Psoas muscle (tissue), 8 donors: ENCODE measurements around the gene CERS5. TPM values are rescaled to one million over a fixed set of nuclear protein-coding genes. Genes with fewer than 3 reads are reported as not detected.

Experiments used
- ATAC-seq, 4 donors: fragments of 200-7000 bp; cut with Tn5 transposase; one replicate each; pipeline ENCODE4 v1.9.1; 2020; ENCODE audit warnings: moderate library complexity in 3 of 4, mild to moderate bottlenecking in 2 of 4
- DNase-seq, 2 donors: peaks; one replicate each; pipeline ENCODE4 v3.0.0-alpha.2; 2020
- H3K27ac ChIP-seq: fragments of 200-600 bp; one replicate; pipeline ENCODE4 v1.8.0; 2022
- H3K27me3 ChIP-seq, 3 donors: fragments of 200-600 bp in 1 of 3; one replicate each; pipeline versions ENCODE4 v1.6.1 to v1.8.0; 2013 to 2022; ENCODE audit warnings: low read length in 2 of 3, mild to moderate bottlenecking in 2 of 3, moderate library complexity in 1 of 3; ENCODE audit not compliant: insufficient read depth in 3 of 3
- H3K36me3 ChIP-seq, 2 donors: fragments of 200-600 bp in 1 of 2; one replicate each; pipeline versions ENCODE4 v1.6.1 to v1.8.0; 2013 to 2022; ENCODE audit warnings: low read depth in 1 of 2, mild to moderate bottlenecking in 1 of 2, moderate library complexity in 1 of 2; ENCODE audit not compliant: insufficient read depth in 1 of 2
- H3K4me1 ChIP-seq: fragments of 200-600 bp; one replicate; pipeline ENCODE4 v1.8.0; 2022
- H3K4me3 ChIP-seq: fragments of 200-600 bp; one replicate; pipeline ENCODE4 v1.8.0; 2022; ENCODE audit warnings: mild to moderate bottlenecking
- H3K9me3 ChIP-seq: fragments of 200-600 bp; one replicate; pipeline ENCODE4 v1.8.0; 2022
- WGBS, 3 donors: extraction: QIAGEN DNeasy Blood & Tissue Kit; methylation state at CpG; one replicate each; pipeline versions ENCODE4 v1.1.6 to v1.1.7; 2013; 5-methylcytosine and 5-hydroxymethylcytosine counted together
- intact Hi-C, 2 donors: fragments of 100-400 bp; cut with DNase I; formaldehyde crosslinking; loops; one replicate each; pipeline versions ENCODE4 v1.11.0 to v1.14.2; 2022
- polyA plus RNA-seq, 3 donors: library from polyadenylated mRNA; stranded (reverse); fragments of 200-250 nt; gene quantifications; one replicate each; pipeline ENCODE4 v1.2.3, GENCODE V29; 2013
- total RNA-seq, 4 donors: library from RNA; stranded (reverse); fragmentation: NEBNext Ultra II Directional in 2 of 4; extraction: Animal tissue kit (Norgen Biotek cat#: 25700) in 2 of 4; gene quantifications; one replicate each; pipeline versions ENCODE4 v1.2.1 to v1.2.4, GENCODE V29; 2021 to 2023
- TF ChIP-seq, protein P1 (sequence below): fragments of 200-600 bp; IDR thresholded peaks from one replicate; pipeline ENCODE4 v1.8.0; 2022; ENCODE audit warnings: antibody characterized with exemption
- donor health status: healthy with polysubstance abuse.
- donor health status: DM: no; HTN: no; CAD: no; lungs with moderate emphysema.
- donor health status: Bipolar disorder and iron deficiency.
- donor health status: healthy.
- donor health status: DM: yes; HTN: yes; CAD: no.
- donor health status: DM: no; HTN: no; CAD: no.
- donor health status: DM: no; HTN: no; CAD: no.
- donor health status: DM: yes; HTN: yes; CAD: no.

Gene CERS5
- total and polyA plus RNA-seq, 7 donors = 5.2 to 10.7 (median 7.2) TPM

- DNase-seq (no peak), ATAC-seq (peak in 3 of 4 donors; percentile 51 to 56 (median 53))
- TF ChIP-seq, protein P1, sequence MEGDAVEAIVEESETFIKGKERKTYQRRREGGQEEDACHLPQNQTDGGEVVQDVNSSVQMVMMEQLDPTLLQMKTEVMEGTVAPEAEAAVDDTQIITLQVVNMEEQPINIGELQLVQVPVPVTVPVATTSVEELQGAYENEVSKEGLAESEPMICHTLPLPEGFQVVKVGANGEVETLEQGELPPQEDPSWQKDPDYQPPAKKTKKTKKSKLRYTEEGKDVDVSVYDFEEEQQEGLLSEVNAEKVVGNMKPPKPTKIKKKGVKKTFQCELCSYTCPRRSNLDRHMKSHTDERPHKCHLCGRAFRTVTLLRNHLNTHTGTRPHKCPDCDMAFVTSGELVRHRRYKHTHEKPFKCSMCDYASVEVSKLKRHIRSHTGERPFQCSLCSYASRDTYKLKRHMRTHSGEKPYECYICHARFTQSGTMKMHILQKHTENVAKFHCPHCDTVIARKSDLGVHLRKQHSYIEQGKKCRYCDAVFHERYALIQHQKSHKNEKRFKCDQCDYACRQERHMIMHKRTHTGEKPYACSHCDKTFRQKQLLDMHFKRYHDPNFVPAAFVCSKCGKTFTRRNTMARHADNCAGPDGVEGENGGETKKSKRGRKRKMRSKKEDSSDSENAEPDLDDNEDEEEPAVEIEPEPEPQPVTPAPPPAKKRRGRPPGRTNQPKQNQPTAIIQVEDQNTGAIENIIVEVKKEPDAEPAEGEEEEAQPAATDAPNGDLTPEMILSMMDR = no peak
- intact Hi-C loops = loop anchor here (5.0 kb wide), 2 partner anchors 126 to 131 kb away; no protein-coding TSS in a partner anchor
- peaks cover 27% of the 10 kb centered on the region for H3K4me1 ChIP-seq
- peaks cover 0 to 41% of the 10 kb centered on the region in 2 donors for H3K36me3 ChIP-seq
- H3K27ac ChIP-seq = peak overlapping the region; percentile 42
- no peak overlapping the region for H3K4me3 ChIP-seq
- H3K9me3 ChIP-seq = no peaks in the 10 kb centered on the region
- 37 to 60% (median 47%) methylated on average over 6 of the region's 6 CpGs for WGBS, 3 donors
- no peaks in the 10 kb centered on the region for H3K27me3 ChIP-seq
These were observed 18.9 kb upstream of the CERS5 start for GRCh38 chr12:50185970-50186663.

DNA sequence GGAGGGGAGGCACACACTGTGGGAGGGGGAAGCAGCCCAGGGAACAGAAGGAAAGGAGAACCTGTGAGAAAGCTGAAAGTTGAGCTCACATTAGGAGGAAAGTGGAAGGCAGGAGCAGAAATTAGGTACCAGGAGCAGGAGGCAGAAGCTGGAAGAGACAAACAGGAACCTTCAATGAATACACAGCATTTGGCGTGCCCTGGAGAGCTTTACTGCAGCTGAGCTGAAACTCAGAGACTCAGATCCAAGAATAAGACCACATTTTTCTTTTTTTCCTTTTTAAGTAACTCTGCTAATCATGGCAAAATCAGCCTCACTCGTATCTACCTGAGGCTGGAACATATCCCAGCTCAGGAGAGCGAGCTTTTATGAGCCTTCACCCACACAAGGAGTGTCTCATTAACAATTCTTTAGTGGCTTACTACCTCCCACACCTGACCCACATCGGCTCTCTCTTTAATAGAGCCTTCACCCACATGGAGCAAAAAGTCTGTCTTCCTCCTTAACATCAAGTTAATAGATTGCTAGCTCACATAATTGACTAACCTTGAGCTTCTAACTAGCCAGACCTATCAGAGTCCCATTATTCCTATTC lies 18.2 kb upstream of the CERS5 start:
- no peaks in the 10 kb centered on the region for H3K9me3 ChIP-seq
- intact Hi-C loops = loop anchor here (5.0 kb wide), 2 partner anchors 127 to 132 kb away; no protein-coding TSS in a partner anchor
- peak overlapping the region; percentile 42 for H3K27ac ChIP-seq
- TF ChIP-seq, protein P1 = no peak
- 78 to 82% (median 81%) methylated on average over 4 of the region's 4 CpGs for WGBS, 3 donors
- DNase-seq (no peak), ATAC-seq (no peak)
- H3K4me3 ChIP-seq = no peak overlapping the region
- no peaks in the 10 kb centered on the region for H3K27me3 ChIP-seq
- peaks cover 0 to 41% of the 10 kb centered on the region in 2 donors for H3K36me3 ChIP-seq
- H3K4me1 ChIP-seq = peaks cover 27% of the 10 kb centered on the region

GRCh38 chr12:50184261-50184660 lies 17.1 kb upstream of the CERS5 start:
- 91 to 97% (median 96%) methylated on average over 5 of the region's 5 CpGs for WGBS, 3 donors
- ATAC-seq = no peak
- Histone ChIP-seq H3K9me3 (no peaks in the 10 kb centered on the region), H3K27ac (no peak overlapping the region), H3K4me1 (peaks cover 27% of the 10 kb centered on the region), H3K27me3 (no peaks in the 10 kb centered on the region), H3K36me3 (peaks cover 0 to 45% of the 10 kb centered on the region in 2 donors), H3K4me3 (no peak overlapping the region)
- TF ChIP-seq, protein P1 = no peak
- intact Hi-C loops = no loop called here
- DNase-seq = no peak

DNA sequence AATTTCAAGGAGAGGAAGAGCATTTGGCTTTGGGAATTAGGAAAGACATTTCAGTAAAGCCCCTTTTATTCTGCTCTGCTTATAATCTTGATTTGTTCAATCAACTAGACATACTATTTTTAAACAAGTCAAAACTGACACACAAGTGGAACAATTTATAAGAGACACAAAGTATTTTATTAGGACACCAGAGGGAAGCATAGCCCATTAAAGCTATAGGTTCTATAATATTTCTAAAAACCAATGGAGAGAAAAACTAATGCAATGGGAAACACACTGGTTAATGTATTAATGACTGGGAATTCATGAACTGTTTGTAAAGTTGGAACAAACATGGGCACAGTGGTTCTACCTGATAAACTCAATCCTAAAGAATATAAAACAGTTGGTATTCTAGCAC lies 15.3 kb upstream of the CERS5 start:
- H3K4me3 ChIP-seq = no peak overlapping the region
- H3K9me3 ChIP-seq = no peaks in the 10 kb centered on the region
- H3K27ac ChIP-seq = no peak overlapping the region
- peaks cover 3 to 51% of the 10 kb centered on the region in 2 donors for H3K36me3 ChIP-seq
- intact Hi-C loops = no loop called here
- ATAC-seq (peak in 1 of 4 donors; percentile 58), DNase-seq (no peak)
- peaks cover 12% of the 10 kb centered on the region for H3K4me1 ChIP-seq
- TF ChIP-seq, protein P1 = no peak
- no peaks in the 10 kb centered on the region for H3K27me3 ChIP-seq
